ENCODE results near the gene NUCB2.

Gene NUCB2

GRCh38 chr11:17272801-17273200, 3.7 kb upstream of the NUCB2 start:
- DNase-seq, result no peak

GRCh38 chr11:17273211-17273610, 3.3 kb upstream of the NUCB2 start:
- no peak for DNase-seq

GRCh38 chr11:17273668-17274282, 2.8 kb upstream of the NUCB2 start:
- no peak for DNase-seq

- no peak for DNase-seq
Measured at GRCh38 chr11:17275400-17276235, 921 bp upstream of the NUCB2 start.

GRCh38 chr11:17277024-17277584, 565 bp downstream of the NUCB2 start:
- peak; percentile 53 for DNase-seq

- DNase-seq, result no peak
Measured at GRCh38 chr11:17280494-17281127, 4.1 kb downstream of the NUCB2 start.

- no peak for DNase-seq
Measured at GRCh38 chr11:17286332-17286731, 9.8 kb downstream of the NUCB2 start.

- no peak for DNase-seq
Measured at GRCh38 chr11:17287058-17287457, 10.5 kb downstream of the NUCB2 start.

- no peak for DNase-seq
Measured at GRCh38 chr11:17291710-17292109, 15.2 kb downstream of the NUCB2 start.

GRCh38 chr11:17293311-17293710, 16.8 kb downstream of the NUCB2 start:
- DNase-seq, result no peak

GRCh38 chr11:17294033-17294432, 17.5 kb downstream of the NUCB2 start:
- no peak for DNase-seq

- no peak for DNase-seq
Measured at GRCh38 chr11:17296852-17297559, 20.5 kb downstream of the NUCB2 start.

GRCh38 chr11:17298302-17298701, 21.8 kb downstream of the NUCB2 start:
- peak; percentile 77 for DNase-seq

GRCh38 chr11:17300372-17300771, 23.8 kb downstream of the NUCB2 start:
- no peak for DNase-seq

GRCh38 chr11:17313349-17314231, 37.1 kb downstream of the NUCB2 start:
- no peak for DNase-seq

GRCh38 chr11:17314232-17314547, 37.7 kb downstream of the NUCB2 start:
- DNase-seq, result no peak

GRCh38 chr11:17314904-17315426, 38.4 kb downstream of the NUCB2 start:
- DNase-seq, result no peak

- DNase-seq, result no peak
Measured at GRCh38 chr11:17328871-17329494, 52.4 kb downstream of the NUCB2 start.

GRCh38 chr11:17331669-17332068, 55.1 kb downstream of the NUCB2 start:
- no peak for DNase-seq

GRCh38 chr11:17333799-17334586, 57.5 kb downstream of the NUCB2 start:
- no peak for DNase-seq

GRCh38 chr11:17343257-17343656, 66.7 kb downstream of the NUCB2 start:
- no peak for DNase-seq

Data from stimulated activated CD4-positive, alpha-beta T cell treated with anti-CD3 and anti-CD28 coated beads, Interleukin-15, amount 100 ng/mL, for 24 hours (primary cell).